HT1080 (cell line): ENCODE results near the gene PTPN13. TPM values are rescaled to one million over a fixed set of nuclear protein-coding genes. Genes with fewer than 3 reads are reported as not detected.

ENCODE experiments used
- DNase-seq: peaks from one replicate; pipeline ENCODE4 v3.0.0-alpha.2; 2015; ENCODE audit warnings: low read depth
- total RNA-seq: library from RNA; depleted of rRNA; stranded (reverse); fragments of >200 nt; shearing (Covaris generic); gene quantifications from 2 replicates; pipeline ENCODE4 v1.2.3, GENCODE V29; 2014; rRNA removed

PTPN13 gene
- total RNA-seq, 1 experiment from 2014 or later, result 7.9 TPM

DNA sequence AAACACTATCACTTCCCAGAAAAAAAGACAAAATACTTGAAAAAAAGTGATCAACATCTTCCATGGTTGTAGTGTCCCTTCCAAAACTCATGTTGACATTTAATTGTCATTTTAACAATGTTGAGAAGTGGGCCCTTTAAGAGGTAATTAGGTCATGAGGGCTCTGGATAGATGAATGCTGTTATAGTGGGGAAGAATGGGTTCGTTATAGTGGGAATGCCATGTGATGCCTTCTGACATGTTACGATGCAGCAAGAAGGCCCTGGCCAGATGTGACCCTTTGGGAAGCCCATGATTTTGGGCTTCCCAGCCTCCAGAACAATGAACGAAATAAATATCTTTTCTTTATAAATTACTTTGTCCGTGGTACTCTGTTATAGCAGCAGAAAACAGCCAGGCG, 259.1 kb downstream of the PTPN13 start:
- DNase-seq, result no peak

DNA sequence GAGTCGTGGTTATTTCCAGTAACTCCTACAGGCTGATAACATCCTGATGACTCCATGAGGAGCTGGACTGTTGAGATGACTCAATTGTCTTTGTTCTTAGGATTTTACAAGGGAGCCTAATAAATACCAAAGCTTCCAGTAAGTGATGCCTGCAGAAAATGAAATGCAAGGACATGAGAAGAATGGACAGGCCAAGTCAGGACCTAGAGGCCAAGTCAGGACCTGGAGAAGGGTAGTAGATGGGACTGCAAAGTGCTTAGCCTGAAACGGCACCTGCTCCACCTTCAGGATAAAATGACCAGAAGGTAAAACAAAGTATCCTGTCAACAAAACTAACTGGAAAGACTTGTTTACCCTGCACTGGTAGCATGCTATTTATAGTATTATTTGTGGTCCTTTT, 261.5 kb downstream of the PTPN13 start:
- peak; percentile 65 for DNase-seq

DNA sequence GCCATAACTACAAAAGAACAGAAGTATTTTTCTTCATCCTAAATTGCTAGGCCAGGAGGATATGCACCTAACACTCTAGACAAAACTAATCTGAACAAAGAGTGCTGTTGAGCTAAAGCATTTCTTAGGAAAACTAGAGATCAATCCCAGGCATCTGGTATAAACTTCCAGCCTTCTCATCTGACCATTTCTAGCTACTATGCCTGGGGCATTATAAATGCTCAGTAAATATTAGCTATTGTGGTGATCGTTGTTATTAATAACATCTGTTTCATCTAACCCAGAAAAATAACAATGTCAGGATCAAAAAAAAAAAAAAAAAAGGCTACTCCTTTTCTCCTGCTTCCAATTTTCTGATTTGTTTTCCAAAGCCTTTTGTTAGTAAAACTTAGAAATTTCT, 262.8 kb downstream of the PTPN13 start:
- no peak for DNase-seq

DNA sequence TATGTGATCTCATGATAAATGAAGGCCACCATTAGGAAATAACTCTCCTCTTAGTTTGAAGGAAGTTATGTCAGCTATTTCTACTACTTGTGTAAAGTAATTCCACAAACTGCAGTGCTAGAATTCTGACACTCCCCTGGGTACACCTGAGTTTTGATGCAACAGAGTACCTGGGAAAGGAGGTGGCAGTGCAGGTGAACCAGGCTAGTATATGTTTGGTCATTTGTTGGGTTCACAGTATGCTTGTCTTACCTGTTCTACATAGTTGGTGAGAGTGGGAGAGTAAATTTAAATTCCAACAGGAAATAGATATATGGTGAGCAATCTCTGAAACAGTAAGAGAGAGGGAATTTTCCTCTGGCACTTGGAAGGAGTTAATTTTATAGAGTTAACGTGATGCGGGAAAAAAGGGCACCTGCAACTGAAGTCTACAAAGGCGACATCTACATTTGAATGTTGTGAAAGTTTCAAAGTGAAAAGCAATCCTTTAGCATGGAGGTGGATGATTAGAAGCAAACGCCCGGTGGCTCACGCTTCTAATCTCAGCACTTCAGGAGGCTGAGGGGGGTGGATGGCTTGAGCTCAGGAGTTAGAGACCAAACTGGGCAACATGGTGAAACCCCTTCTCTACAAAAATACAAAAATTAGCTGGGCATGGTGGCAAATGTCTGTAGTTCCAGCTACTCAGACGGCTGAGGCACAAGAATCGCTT, 263.4 kb downstream of the PTPN13 start:
- DNase-seq, result peak; percentile 23

Other genes with a start within 250 kb of the PTPN13 start
- 0.03 and 2.0 TPM in 2 replicates for gene MAPK10, start 234.3 kb upstream of the PTPN13 start, total RNA-seq